GM18517 (cell line): ENCODE measurements around the gene CXCL1.

Experiments
- ATAC-seq: cut with Tn5 transposase; IDR thresholded peaks from one replicate; pipeline ENCODE4 v1.9.1; 2021; ENCODE audit warnings: mild to moderate bottlenecking, moderate library complexity; ENCODE audit not compliant: unreplicated experiment

The CXCL1 gene

GRCh38 chr4:73851293-73851692 is 17.9 kb upstream of the CXCL1 start:
- ATAC-seq: no peak

GRCh38 chr4:73852771-73853170 is 16.4 kb upstream of the CXCL1 start:
- no peak for ATAC-seq

GRCh38 chr4:73853246-73853704 is 15.9 kb upstream of the CXCL1 start, which contains the start of gene PF4V1:
PF4V1 (plus strand) TSS chr4:73853296; CDS start chr4:73853363, 67 bp downstream.
- ATAC-seq: no peak

- ATAC-seq: no peak
Measured at GRCh38 chr4:73853718-73854473, 15.3 kb upstream of the CXCL1 start.

- no peak for ATAC-seq
Measured at GRCh38 chr4:73855406-73855805, 13.8 kb upstream of the CXCL1 start.

GRCh38 chr4:73856518-73856917 is 12.7 kb upstream of the CXCL1 start:
- ATAC-seq: no peak

GRCh38 chr4:73859614-73860088 is 9.5 kb upstream of the CXCL1 start:
- no peak for ATAC-seq

GRCh38 chr4:73860181-73860580 is 9.0 kb upstream of the CXCL1 start:
- ATAC-seq: no peak

- no peak for ATAC-seq
Measured at GRCh38 chr4:73860917-73861316, 8.3 kb upstream of the CXCL1 start.

GRCh38 chr4:73862322-73862721 is 6.9 kb upstream of the CXCL1 start:
- no peak for ATAC-seq

- ATAC-seq: no peak
Measured at GRCh38 chr4:73864365-73864764, 4.8 kb upstream of the CXCL1 start.

- no peak for ATAC-seq
Measured at GRCh38 chr4:73864961-73865360, 4.2 kb upstream of the CXCL1 start.

- no peak for ATAC-seq
Measured at GRCh38 chr4:73865431-73866096, 3.6 kb upstream of the CXCL1 start.

GRCh38 chr4:73866246-73866645 is 2.9 kb upstream of the CXCL1 start:
- no peak for ATAC-seq

- no peak for ATAC-seq
Measured at GRCh38 chr4:73867783-73868182, 1.4 kb upstream of the CXCL1 start.

GRCh38 chr4:73868206-73869129 is 725 bp upstream of the CXCL1 start:
- ATAC-seq: no peak

GRCh38 chr4:73870260-73870659 is 1.1 kb downstream of the CXCL1 start:
- ATAC-seq: no peak

- ATAC-seq: no peak
Measured at GRCh38 chr4:73870768-73871167, 1.6 kb downstream of the CXCL1 start.

GRCh38 chr4:73871511-73872310 is 2.5 kb downstream of the CXCL1 start:
- ATAC-seq: no peak
